A549 (cell line): ENCODE results near the gene RXFP1.

Source experiments
- BHLHE40 ChIP-seq: IDR thresholded peaks from 2 replicates; pipeline ENCODE4 v1.6.1; 2012; ENCODE audit warnings: low read depth, low read length, inconsistent platforms
- CEBPB ChIP-seq, 2 experiments: fragments of >200 bp in 1 of 2; sonication (Bioruptor Twin) in 1 of 2; formaldehyde crosslinking in 1 of 2; IDR thresholded peaks; 2 replicates each; pipeline ENCODE4 v1.6.1; 2012 to 2016
- EP300 ChIP-seq, 2 experiments: fragments of >200 bp; sonication (Bioruptor Twin); formaldehyde crosslinking; IDR thresholded peaks; 2 replicates in 1 of 2; 3 replicates in 1 of 2; pipeline ENCODE4 v1.6.1; 2016 to 2017
- GATA3 ChIP-seq: IDR thresholded peaks from 2 replicates; pipeline ENCODE4 v1.6.1; 2012; ENCODE audit warnings: borderline replicate concordance
- HOXA7 ChIP-seq: fragments of 250-450 bp; sonication (Bioruptor Pico); IDR thresholded peaks from 2 replicates; pipeline ENCODE4 v1.5.0; 2020; ENCODE audit warnings: mild to moderate bottlenecking, moderate library complexity
- MYC ChIP-seq: IDR thresholded peaks from 2 replicates; pipeline ENCODE4 v1.6.1; 2012; ENCODE audit warnings: mild to moderate bottlenecking, inconsistent platforms, low read length, improper control_type of control experiment, borderline replicate concordance
- PHF8 ChIP-seq: fragments of 200-600 bp; sonication (generic); IDR thresholded peaks from 2 replicates; pipeline ENCODE4 v1.6.1; 2016; ENCODE audit warnings: low read depth, mild to moderate bottlenecking, antibody characterized with exemption, moderate library complexity, borderline replicate concordance
- POLR2A ChIP-seq: IDR thresholded peaks from 2 replicates; pipeline ENCODE4 v1.6.1; 2012; ENCODE audit warnings: mild to moderate bottlenecking, low read length
- RAD21 ChIP-seq, 2 experiments: fragments of >200 bp in 1 of 2; sonication (Bioruptor Twin) in 1 of 2; formaldehyde crosslinking in 1 of 2; IDR thresholded peaks in 1 of 2; conservative IDR thresholded peaks in 1 of 2; 2 replicates in 1 of 2; 3 replicates in 1 of 2; pipeline ENCODE4 v1.6.1; 2012 to 2018; ENCODE audit warnings: inconsistent platforms in 1 of 2
- RCOR1 ChIP-seq: fragments of 150-350 bp; IDR thresholded peaks from 2 replicates; pipeline ENCODE4 v1.6.1; 2014; ENCODE audit warnings: antibody characterized with exemption, low read length, low read depth
- TF ChIP-seq, protein P1 (sequence below): fragments of >200 bp; sonication (Bioruptor Twin); formaldehyde crosslinking; IDR thresholded peaks from 3 replicates; pipeline ENCODE4 v1.5.1; 2016
- TF ChIP-seq, protein P2 (sequence below): IDR thresholded peaks from 2 replicates; pipeline ENCODE4 v1.6.1; 2012
- TF ChIP-seq, protein P3 (sequence below): fragments of 250-450 bp; sonication (Bioruptor Pico); IDR thresholded peaks from 2 replicates; pipeline ENCODE4 v1.5.0; 2020; ENCODE audit warnings: low read depth, mild to moderate bottlenecking, moderate library complexity

DNA sequence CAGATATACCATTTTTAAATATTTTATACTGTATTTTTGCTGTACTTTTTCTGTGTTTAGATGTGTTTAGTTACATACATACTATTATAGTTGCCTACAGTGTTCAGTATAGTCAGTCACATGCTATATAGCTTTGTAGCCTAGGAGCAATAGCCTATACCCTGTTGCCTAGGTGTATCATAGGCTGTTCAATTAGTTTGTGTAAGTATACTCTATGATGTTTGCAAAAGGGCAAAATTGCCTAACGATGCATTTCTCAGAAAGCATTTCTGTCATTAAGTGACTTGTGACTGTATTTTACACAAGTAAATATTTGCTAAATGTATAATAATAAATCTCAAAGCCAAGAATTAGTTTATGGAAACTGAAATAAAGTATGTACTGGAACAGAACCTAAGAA, 159.9 kb downstream of the RXFP1 start:
- TF ChIP-seq, protein P1, sequence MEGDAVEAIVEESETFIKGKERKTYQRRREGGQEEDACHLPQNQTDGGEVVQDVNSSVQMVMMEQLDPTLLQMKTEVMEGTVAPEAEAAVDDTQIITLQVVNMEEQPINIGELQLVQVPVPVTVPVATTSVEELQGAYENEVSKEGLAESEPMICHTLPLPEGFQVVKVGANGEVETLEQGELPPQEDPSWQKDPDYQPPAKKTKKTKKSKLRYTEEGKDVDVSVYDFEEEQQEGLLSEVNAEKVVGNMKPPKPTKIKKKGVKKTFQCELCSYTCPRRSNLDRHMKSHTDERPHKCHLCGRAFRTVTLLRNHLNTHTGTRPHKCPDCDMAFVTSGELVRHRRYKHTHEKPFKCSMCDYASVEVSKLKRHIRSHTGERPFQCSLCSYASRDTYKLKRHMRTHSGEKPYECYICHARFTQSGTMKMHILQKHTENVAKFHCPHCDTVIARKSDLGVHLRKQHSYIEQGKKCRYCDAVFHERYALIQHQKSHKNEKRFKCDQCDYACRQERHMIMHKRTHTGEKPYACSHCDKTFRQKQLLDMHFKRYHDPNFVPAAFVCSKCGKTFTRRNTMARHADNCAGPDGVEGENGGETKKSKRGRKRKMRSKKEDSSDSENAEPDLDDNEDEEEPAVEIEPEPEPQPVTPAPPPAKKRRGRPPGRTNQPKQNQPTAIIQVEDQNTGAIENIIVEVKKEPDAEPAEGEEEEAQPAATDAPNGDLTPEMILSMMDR = no peak
- TF ChIP-seq PHF8 (no peak), POLR2A (no peak), BHLHE40 (no peak), HOXA7 (no peak), EP300 (IDR thresholded peaks at IDR 0.05) (no peak), RAD21 (conservative IDR thresholded peaks at IDR 0.05 in 1 of 2, IDR thresholded peaks at IDR 0.05 in 1 of 2) (no peak), MYC (no peak), GATA3 (no peak), CEBPB (IDR thresholded peaks at IDR 0.05) (no peak), RCOR1 (no peak)
- TF ChIP-seq, protein P2, sequence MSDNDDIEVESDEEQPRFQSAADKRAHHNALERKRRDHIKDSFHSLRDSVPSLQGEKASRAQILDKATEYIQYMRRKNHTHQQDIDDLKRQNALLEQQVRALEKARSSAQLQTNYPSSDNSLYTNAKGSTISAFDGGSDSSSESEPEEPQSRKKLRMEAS = no peak
- TF ChIP-seq, protein P3, sequence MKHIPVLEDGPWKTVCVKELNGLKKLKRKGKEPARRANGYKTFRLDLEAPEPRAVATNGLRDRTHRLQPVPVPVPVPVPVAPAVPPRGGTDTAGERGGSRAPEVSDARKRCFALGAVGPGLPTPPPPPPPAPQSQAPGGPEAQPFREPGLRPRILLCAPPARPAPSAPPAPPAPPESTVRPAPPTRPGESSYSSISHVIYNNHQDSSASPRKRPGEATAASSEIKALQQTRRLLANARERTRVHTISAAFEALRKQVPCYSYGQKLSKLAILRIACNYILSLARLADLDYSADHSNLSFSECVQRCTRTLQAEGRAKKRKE (CRISPR knock-in tag) = no peak
